HG03064 (cell line): ENCODE results near the gene NDC80.
"Not testable (repeated sequence)": the region's sequence is repeated elsewhere in the genome, so short reads cannot be mapped to it uniquely, and the experiment has no call there.

Source experiments
- ATAC-seq: cut with Tn5 transposase; IDR thresholded peaks from one replicate; pipeline ENCODE4 v1.9.1; 2021; ENCODE audit warnings: low read depth; ENCODE audit not compliant: unreplicated experiment

Gene NDC80

DNA sequence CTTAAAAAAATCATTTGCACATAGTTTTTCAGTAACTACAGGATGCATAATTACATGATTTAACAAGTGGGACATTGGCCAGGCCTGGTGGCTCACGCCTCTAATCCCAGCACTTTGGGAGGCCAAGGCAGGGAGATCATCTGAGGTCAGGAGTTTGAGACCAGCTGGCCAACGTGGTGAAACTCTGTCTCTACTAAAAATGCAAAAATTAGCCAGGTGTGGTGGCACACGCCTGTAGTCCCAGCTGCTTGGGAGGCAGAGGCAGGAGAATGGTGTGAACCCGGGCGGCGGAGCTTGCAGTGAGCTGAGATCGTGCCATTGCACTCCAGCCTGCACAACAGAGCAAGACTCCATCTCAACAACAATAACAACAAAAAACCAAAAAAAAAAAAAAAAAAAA is 90.9 kb downstream of the NDC80 start:
- not testable (repeated sequence) for ATAC-seq

DNA sequence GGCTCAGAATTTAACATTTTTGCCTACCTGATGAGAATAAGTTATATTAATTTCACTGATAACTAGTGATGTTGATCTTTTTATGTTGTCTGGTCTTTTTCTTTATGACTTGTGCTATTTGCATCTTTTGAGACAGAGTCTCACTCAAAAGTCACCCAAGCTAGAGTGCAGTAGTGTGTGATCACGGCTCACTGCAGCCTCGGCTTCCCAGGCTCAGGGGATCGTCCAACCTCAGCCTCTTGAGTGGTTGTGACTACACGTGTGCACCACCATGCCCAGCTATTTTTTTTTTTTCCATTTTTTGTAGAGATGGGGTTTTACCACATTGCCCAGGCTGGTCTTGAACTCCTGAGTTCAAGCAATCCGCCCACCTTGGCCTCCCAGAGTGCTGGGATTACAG is 91.6 kb downstream of the NDC80 start:
- no peak for ATAC-seq
